Stimulated activated CD8-positive, alpha-beta memory T cell treated with anti-CD3 and anti-CD28 coated beads, Interleukin-12 subunit alpha, Interleukin-12 subunit beta, amount 100 ng/mL, for 4 hours (primary cell): ENCODE results near the gene COMMD10.
A peak's percentile ranks its signal among the peaks of the same experiment; 100 is the strongest.
"Not testable (repeated sequence)": the region's sequence is repeated elsewhere in the genome, so short reads cannot be mapped to it uniquely, and the experiment has no call there.

Experiments used
- DNase-seq: peaks from one replicate; pipeline ENCODE4 v3.0.0-alpha.2; 2020; ENCODE audit warnings: low read depth

COMMD10 gene

GRCh38 chr5:116084871-116085715 is at the start of gene COMMD10:
Gene COMMD10 (plus strand): TSS chr5:116085025.
- peak; percentile 74 for DNase-seq

GRCh38 chr5:116035123-116035522 is 49.7 kb upstream of the COMMD10 start:
- DNase-seq = no peak

- DNase-seq = no peak
Observed at GRCh38 chr5:116037236-116037822, 47.5 kb upstream of the COMMD10 start.

GRCh38 chr5:116038817-116039216 is 46.0 kb upstream of the COMMD10 start:
- peak; percentile 10 for DNase-seq

GRCh38 chr5:116042375-116042774 is 42.5 kb upstream of the COMMD10 start:
- DNase-seq = no peak

- no peak for DNase-seq
Observed at GRCh38 chr5:116044073-116044472, 40.8 kb upstream of the COMMD10 start.

GRCh38 chr5:116045821-116046220 is 39.0 kb upstream of the COMMD10 start:
- no peak for DNase-seq

- DNase-seq = no peak
Observed at GRCh38 chr5:116046261-116046660, 38.6 kb upstream of the COMMD10 start.

- DNase-seq = no peak
Observed at GRCh38 chr5:116046823-116047222, 38.0 kb upstream of the COMMD10 start.

- DNase-seq = no peak
Observed at GRCh38 chr5:116058346-116058936, 26.4 kb upstream of the COMMD10 start.

GRCh38 chr5:116062352-116062751 is 22.5 kb upstream of the COMMD10 start:
- DNase-seq = no peak

- no peak for DNase-seq
Observed at GRCh38 chr5:116063950-116064349, 20.9 kb upstream of the COMMD10 start.

GRCh38 chr5:116068028-116068632 is 16.7 kb upstream of the COMMD10 start:
- no peak for DNase-seq

- DNase-seq = no peak
Observed at GRCh38 chr5:116071211-116071610, 13.6 kb upstream of the COMMD10 start.

- DNase-seq = no peak
Observed at GRCh38 chr5:116075191-116075831, 9.5 kb upstream of the COMMD10 start.

GRCh38 chr5:116076496-116076895 is 8.3 kb upstream of the COMMD10 start:
- DNase-seq = no peak

GRCh38 chr5:116078199-116078598 is 6.6 kb upstream of the COMMD10 start:
- no peak for DNase-seq

GRCh38 chr5:116084287-116084691 is 536 bp upstream of the COMMD10 start:
- no peak for DNase-seq

- not testable (repeated sequence) for DNase-seq
Observed at GRCh38 chr5:116086309-116086708, 1.5 kb downstream of the COMMD10 start.

- DNase-seq = no peak
Observed at GRCh38 chr5:116088062-116088461, 3.2 kb downstream of the COMMD10 start.

- DNase-seq = no peak
Observed at GRCh38 chr5:116090302-116090701, 5.5 kb downstream of the COMMD10 start.

- no peak for DNase-seq
Observed at GRCh38 chr5:116091416-116091815, 6.6 kb downstream of the COMMD10 start.
